ENCODE measurements around the gene NADSYN1.

The NADSYN1 gene

DNA sequence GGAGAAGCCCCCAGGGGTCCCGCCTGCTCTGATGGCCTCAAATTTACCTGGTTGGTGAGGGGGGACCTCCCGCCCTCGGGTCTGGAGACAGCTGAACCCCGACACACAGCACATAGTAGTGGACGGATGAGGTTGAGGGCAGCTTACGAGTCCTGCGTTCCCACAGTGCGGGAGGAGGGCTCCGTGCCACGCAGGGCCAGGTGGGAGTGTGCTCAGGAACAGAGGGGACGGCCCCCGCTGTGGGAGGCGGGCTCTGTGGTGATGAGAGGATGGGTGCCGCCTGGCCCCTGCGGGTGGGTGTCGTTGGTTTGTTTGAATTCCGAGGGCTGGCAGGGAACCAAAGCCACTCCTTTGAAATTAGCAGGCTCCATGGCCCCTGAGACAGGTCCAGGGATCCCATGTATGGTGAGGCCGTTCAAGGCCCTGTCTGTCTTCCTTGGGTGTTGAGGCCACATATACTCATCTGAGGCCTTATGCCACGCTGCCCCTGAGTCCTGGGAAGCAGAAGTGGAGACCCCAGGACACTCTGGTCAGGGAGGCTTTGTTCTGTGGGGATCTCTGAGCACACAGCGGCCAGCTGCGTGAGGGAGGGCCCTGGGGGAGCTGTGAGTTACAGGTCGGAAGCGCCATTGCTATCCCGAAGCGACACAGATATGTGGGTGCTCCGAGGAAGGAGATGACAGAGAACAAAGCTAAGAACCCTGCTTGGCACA, 21.9 kb downstream of the NADSYN1 start:
- no peak for DNase-seq

DNA sequence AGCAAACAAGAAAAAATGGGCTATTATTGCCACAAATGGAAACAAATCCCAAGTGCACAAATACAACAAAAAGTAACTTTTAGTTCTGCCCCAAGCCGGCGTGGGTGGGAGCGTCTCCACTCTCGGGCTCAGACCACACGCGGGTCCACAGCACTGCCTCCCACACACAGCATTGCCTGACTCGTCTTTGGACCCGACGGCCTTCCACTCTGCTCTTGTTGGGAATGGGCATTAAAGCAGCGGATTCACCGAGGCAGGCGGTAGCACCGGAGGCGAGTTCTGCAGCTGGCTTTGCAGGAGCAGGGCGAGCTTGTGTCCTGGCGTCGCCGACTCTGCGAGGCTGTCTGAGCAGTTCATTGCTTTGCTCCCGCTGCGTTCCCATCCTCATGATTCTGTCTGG, 23.0 kb downstream of the NADSYN1 start:
- DNase-seq, result no peak

DNA sequence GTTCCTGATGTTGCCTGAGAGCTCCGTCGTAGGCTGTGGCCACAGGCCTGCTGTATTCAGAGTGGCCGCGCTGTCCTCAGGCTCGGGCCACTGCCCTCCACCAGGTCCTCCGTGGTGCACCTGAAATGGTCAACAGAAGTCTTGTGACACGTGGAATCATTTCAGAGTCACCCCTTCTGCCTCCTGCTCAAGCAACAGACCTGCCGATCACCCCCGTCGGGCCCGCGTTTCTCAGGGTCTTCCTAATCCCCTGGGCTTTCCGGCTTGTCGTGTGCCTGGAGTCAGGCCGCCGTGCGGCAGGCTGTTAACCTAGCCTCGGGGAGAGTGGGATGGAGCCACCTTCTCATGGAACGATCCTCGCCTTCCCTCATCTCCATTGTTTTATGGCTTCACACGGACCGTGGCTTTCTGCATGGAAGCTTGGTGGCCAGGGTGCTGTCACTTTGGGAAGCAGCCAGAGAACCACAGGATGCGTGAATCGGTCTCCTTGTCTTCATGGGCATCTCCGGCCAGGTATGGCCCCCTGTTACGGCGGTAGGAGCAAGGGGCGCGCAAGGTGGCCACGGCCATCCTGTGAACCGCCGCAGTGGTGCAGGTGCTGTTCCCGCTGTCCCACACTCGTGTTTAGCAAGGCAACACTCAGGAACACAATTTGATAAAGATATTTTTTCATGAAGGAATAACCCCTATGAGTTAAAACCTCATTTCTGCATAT, 24.1 kb downstream of the NADSYN1 start:
- no peak for DNase-seq

DNA sequence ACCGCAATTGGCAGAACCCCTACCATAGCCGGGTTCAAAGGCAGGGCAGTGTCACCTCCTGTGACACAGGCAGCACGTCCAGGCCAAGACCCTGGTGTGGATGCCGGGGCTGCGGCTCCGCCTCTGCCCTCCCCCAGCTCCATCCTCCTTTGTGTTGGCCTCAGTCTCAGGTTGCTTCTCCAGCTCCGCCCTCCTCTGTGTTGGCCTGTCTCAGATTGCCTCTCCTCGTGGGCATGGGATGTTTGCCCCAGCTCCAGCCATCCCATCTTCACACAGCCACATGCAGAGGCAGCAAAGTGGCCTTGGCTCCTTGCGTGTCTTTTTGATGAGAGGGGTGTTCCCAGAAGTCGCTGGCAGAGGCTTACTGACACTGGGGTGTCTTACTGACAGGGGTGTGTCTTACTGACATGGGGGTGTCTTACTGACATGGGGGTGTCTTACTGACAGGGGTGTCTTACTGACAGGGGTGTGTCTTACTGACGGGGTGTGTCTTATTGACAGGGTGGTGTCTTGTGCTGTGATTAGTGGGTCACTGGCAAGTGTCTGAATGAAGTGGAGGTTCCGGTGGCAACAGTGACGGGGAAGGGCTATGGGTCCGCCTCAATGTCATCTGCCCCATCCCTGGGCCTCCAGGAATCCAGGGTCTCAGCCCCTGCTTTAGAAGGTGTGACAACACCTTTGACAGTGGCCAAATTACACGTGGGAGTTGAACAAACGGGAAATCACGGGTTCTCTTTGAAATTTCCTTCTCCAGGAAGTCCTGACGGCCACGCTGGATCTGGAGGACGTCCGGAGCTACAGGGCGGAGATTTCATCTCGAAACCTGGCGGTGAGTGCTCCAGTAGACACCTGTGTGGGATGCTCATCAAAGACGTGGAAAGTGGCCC, 24.9 kb downstream of the NADSYN1 start:
- no peak for DNase-seq

DNA sequence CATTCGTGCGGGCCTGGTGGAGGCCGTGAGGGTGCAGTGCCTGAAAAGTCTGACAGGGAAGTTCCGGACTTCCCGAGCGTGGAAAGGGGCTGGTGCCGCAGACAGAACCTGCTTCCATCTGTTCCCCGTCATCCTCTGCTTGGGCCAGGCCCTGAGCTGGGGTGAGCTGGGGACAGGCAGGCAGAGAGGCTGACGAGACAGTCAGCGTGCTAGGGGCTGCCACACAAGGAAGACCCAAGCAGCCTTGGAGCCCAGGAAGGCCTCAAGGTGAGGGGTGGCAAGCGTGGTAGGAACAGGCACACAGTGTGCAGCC, 25.5 kb downstream of the NADSYN1 start:
- no peak for DNase-seq

DNA sequence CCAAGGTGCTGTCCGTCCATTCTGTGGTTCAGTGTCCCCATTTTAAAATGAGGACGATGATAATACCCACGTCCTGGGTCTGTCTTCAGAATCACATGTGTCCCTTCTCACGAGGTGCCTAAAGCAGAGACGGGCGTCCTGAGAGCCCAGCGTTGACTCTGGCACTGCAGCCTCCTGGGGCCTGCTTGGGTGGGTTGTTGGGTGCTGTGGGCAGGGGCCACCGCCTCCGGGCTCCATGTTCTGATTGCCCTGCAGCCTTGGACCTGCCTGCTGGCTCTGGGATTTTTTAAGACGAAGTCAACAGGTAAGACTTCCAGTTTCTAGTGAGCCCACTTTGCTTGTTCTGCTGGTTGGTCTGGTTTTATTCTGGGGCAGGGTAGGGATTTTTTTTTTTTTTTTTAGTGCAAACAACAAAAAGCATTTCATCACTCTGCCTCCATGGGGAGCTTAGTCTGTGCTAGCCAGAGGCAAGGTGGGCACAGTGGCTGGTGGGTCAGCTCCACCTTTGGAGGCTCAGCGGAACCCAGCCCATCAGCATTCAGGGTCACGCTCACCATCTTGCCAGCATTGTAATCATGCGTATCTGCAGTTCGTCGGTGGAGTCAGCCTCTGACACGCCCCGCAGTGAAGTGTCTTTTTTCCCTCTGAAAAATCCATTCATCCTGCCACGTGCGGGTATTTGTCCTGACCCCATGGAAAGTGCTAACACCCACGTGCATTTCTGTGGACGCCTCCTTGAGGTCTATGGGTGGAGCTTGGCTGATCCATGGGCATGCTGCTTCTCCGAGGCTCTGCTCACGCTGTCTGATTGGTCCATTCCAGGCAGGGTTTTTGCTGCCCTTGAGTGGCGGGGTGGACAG, 28.3 kb downstream of the NADSYN1 start:
- DNase-seq, result no peak

DNA sequence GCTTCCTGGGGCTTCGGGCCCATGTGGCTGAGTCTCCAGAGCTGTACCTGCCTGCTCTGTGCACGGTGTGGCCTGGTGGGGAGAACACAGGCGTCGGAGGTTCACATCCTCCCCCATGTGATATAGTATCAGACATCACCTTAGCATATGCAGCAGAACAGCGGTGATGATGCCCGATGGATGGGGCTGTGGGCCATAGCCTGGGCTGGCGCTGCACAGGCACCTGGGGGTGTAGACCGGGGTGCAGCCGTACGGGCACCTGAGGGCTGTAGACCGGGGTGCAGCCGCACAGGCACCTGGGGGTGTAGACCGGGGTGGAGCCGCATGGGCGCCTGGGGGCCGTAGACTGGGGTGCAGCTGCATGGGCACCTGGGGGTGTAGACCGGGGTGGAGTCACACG, 29.2 kb downstream of the NADSYN1 start:
- no peak for DNase-seq

DNA sequence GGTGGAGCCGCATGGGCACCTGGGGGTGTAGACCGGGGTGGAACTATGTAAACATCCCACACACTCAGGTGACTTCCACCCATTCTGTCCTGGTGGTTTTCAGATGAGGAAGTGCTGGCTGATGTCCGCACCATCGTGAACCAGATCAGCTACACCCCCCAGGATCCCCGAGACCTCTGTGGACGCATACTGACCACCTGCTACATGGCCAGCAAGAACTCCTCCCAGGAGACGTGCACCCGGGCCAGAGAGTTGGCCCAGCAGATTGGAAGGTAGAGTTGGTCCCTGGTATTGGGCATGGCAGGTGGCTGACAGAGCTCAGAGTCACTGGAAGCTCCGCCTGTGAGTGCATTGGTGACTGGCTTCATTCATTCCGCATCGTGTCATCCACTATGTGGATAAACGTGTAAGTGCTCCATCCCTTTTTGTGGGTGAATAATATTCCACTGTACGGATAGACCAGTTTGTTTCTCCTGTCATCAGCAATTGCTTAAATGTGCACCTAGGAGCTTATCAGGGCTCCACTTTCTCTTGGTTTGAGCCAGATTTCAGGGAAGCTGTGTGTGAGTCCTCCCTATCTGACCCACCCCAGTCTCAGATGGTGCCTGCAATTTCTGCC, 29.9 kb downstream of the NADSYN1 start:
- DNase-seq, result no peak

DNA sequence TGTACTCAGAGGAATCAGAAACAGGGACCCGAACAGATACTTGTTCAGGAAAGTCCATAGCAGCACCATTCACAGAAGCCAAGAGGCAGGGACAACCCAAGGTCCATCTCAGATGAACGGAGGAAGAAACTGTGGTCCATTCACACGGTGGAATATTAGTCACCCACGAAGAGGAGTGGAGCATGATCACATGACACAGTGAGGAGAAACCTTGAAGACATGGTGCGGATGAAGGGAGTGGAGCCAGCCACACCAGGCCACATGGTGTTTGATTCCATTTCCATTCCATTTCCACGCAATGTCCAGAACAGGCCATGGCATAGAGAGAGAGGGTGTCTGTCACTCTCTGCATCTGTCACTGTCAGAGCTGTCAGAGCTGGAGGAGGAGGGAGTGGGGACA, 30.7 kb downstream of the NADSYN1 start:
- DNase-seq, result no peak

DNA sequence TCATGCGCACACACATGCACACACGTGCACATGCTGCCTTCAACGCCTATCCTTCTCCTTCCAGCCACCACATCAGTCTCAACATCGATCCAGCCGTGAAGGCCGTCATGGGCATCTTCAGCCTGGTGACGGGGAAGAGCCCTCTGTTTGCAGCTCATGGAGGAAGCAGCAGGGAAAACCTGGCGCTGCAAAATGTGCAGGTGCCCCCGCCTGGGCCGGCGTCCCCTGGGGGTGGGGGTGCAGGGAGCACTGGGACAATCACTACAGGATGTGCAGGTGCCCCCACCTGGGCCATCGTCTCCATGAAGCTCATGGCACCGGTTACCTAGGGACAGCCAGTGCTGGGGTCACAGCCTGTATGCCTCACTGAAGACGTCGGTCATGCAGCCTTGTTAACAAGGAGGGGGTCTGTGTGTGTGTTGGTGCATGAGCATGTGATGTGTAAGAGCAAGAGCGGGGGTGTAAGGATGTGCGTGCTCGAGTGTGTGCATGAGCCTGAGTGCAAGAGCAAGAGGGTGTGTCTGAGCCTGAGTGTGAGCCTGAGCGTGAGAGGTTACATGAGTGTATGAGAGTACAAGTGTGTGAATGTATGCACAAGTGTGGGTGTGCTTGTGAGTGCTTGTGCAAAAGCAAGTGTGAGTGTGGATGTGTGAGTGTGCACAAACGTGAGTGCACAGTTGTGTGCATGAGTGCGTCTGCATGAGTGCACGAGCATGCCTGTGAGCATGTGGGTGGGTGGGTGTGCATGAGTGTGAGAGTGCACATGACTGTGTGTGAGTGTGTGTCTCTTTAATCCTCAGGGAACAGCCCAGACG, 31.5 kb downstream of the NADSYN1 start:
- no peak for DNase-seq

DNA sequence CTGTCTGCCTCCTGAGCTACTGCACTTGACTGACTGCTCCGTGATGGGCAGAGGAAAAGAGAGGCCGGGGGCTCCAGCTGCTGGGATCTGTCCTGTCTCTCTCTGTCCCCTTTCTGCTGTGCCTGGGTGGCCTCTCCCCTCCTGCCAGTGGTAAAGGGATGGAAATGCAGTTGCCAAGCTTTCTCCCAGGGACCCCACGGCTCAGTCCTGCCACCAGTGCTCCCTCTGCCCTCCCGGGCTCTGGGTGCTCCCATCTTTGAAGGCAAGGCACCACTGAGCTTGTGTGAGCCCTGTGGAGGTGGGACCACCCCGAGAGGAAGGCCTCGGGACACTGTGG, 32.0 kb downstream of the NADSYN1 start:
- no peak for DNase-seq

DNA sequence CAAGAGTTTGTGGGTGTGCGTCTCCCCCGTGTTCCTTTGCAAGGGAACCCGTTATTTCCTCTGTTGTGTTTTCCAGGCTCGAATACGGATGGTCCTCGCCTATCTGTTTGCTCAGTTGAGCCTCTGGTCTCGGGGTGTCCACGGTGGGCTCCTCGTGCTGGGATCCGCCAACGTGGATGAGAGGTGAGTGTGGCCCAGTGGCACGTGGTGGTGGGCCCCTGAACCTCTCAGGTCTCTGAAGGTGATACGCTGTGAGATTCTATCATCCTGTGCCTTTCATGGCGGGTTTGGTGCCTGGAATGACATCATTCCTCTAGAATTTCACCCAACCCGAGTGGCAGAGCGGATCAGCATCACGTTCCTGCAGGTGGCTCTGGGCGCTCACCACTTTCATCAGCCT, 32.5 kb downstream of the NADSYN1 start:
- DNase-seq, result no peak

DNA sequence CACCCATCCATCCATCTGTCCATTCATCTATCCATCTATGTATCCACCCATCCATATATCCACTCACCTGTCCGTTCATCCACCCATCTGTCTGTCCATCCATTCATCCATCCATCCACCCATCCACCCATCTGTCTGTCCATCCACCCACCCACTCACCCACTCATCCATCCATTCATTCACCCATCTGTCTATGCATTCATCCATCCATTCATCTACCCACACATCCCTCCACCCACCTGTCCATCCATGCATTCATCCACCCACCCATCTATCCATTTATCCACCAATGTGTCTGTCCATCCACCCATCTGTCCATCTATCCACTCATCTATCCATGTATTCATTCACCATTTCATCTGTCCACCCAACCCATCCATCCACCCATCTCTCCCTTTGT, 33.3 kb downstream of the NADSYN1 start:
- DNase-seq, result no peak

DNA sequence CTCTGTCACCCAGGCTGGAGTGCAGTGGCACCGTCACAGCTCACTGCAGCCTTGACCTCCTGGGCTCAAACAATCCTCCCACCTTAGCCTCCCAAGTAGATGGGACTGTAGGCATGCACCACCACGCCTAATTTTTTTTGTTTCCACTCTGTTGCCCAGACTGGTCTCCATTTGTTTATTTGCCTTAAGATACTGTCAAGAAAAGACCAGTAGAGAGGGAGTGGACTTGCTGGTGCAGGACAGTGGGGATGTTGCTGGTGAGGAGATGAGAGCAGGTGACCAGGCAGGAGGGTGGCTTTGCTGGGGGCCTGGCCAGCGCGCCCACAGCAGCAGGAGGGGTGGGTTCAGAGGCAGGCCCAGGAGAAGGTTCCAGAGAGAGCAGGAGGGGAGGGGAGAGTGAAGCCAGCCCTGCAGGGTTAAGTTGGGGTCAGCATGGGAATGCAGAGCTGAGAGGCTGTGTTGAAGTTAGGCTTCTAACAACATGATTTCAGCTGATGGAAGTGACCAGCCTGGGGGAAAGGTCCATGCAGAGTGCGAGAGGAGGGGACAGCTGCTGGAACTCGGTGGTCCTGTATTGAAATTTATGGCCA, 35.8 kb downstream of the NADSYN1 start:
- DNase-seq, result no peak

DNA sequence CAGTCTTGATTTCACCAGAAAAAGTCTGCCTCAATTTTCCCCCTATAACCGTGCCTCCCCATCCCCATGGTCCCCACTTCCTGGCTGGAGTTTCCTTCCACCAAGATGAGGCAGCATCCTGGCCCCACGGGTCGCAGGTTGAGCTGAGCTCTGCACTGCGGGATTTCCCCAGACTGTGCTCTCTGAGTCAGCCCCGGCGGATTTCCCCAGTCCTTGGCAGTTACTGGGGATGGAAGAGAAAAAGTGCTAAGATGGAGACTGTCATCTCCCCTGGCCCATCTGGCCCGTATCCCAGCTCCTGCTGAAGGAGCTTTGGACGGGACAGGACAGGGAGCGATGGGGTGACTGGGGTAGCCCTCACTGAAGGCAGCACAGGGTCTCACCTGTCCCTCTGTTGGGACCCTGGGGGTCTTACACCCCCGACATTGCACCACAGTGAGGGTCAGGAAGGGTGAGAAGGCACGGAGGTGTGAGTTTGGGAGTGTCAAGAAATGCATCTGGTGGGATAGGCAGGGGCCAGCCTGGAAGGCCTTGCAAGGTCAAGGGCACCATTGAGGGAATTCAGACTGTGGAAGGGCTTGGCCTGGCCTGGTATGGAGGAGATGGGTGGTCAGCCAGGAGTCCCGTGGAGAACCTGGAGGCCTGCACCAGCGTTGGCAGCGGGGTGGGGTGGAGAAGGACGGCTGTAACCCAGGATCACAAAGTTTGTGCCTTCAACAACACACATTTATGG, 36.5 kb downstream of the NADSYN1 start:
- DNase-seq, result no peak

DNA sequence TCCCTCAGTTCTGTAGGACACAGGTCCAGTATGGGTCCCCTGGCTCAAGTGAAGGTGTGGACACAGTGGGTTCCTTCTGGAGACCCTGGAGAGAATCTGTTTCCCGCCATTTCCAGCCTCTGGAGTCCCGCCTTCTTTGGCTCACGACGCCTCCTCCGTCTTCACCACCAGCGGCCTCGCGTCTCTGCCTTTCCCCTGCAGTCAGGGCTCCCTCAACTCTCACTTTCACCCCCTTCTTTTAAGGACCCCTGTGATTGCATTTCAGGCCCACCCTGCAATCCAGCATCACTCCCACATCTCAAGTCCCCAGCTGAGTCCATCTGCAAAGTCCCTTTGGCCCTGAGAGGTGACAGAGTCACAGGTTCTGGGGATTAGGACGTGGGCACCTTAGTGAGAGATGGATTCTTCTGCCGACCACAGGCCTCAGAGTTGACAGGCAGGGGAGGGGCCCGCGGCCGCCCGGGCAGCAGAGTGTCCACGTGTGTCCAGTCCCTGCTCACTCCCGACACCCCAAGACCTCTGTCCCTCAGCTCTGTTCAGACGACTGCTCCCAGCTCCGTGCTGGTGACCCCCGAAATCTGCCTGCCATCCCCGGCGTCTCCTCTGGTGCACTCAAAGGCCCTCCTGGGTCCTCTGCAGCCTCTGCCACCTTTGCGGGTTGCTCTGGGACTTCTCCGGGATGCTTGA, 37.2 kb downstream of the NADSYN1 start:
- no peak for DNase-seq

DNA sequence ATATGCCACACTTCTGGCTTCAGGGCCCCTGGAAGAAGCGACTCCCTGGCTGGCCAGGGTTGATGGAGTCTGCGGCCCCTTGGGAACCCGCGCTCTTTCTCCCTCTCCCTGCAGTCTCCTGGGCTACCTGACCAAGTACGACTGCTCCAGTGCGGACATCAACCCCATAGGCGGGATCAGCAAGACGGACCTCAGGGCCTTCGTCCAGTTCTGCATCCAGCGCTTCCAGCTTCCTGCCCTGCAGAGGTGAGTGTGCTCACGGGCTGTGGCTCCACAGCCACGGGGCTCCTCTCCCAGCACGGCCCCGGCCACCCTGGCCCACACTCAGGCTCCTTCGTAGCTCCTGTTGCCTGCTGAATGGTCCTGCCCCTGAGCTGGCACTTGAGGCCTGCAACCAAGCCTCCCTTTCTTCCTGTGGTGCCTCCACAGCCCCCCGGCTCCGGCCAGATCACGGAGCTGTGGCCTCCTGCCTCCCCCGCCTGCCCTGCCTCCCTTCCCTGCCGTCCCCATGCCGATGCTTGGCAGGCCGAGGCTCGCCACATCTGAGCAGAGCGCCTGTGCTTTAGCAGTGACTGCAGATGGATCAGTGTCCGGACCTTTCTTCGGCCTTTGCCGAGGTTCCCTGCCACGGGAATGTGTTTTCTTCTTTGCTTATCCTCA, 37.9 kb downstream of the NADSYN1 start:
- DNase-seq, result no peak

DNA sequence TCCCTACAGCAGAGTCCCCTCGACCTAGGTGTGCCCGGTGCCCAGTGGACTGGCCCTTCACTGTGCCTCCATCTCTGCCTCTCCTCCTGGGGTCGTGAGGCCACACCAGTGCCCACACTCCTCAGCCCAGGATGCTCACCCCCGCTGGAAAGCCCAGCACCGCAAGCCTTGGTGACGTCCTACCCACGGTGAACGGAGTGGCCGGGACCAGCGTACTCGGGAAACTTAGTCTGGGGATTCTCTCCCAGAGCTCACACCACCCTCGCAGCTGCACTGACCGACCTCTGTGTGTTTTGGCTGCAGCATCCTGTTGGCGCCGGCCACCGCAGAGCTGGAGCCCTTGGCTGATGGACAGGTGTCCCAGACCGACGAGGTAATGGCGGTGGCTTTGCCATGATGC, 38.5 kb downstream of the NADSYN1 start:
- DNase-seq, result no peak

DNA sequence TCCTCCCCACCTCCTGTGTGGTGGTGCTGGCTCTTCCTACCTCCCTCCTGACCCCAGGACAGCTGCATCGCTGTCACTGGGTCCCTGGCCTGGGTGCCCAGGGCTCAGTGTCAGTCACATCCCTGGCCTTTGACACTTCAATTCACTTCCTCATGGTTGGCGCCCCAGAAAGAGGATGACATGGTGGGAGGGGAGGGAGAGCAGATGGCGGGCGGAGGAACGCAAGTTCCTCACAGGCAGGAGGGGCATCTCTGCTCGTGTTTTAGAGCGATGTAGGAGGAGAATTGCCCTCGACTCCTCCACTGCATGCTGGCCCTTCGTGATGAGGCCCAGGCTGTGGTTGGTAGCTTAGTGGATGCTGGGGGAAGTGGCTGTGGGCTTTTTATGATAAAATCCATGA, 38.9 kb downstream of the NADSYN1 start:
- no peak for DNase-seq
